ENCODE measurements around the gene GPC6.
"Not testable (repeated sequence)": the region's sequence is repeated elsewhere in the genome, so short reads cannot be mapped to it uniquely, and the experiment has no call there.

Gene GPC6

DNA sequence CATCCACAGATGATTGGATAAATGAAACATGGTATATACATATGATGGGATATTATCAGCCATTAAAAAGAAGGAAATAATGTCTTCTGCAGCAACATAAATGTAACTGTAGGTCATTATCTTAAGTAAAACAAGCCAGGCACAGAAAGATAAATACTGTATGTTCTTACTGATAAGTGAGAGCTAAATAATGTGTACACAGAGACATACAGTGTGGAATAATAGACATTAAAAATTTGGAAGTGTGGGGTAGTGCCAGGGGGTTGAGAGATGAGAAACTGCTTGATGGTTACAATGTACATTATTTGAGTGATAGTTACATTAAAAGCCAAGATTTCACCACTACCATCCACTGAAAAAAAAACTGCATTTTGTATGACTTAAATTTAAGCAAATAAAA, 26.0 kb upstream of the GPC6 start:
- POLR2A ChIA-PET: no interaction called here
- H3K36me3 ChIP-seq (ENCODE audit: control insufficient read depth in 4 of 4, insufficient read depth in 4 of 4, low read length in 3 of 4): no peaks in the 10 kb centered on the region
- CTCF ChIA-PET: no interaction called here

DNA sequence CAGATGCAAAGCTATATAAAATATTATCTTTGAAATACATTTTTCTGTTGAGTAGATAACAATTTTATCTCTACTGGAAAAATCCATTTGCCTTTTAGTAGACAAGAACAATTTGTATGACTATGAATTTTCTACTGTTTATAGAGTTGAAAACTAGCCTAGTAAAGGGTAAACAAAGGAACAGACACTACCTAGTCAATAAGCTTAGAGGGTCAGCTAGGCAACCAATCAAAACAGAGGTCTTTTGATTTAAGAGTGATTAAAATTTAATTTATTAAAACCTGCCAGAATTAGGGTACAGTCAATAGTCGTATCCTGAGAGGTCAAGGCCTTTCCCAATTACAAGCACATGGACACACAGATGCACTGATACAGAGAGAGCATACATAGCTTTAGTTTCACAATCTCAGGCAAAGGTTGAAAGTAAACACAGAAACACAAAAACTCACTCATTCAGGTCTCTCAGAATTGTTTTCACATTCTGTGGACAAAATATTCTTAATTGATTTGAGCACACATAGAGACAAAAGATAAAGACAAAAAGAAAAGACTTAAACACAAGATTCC, 24.5 kb upstream of the GPC6 start:
- no peaks in the 10 kb centered on the region for H3K4me1 ChIP-seq (ENCODE audit: control extremely low read depth in 1 of 4, control insufficient read depth in 4 of 4, insufficient read depth in 4 of 4, low read length in 3 of 4)
- CTCF ChIA-PET: no interaction called here
- WGBS (ENCODE audit: insufficient coverage): 80% methylated on average over 1 of the region's 1 CpG

More for the DNA sequence above, 26.0 kb upstream of the GPC6 start:
- Histone ChIP-seq H3K4me3 (ENCODE audit: control insufficient read depth in 1 of 7, extremely low read depth in 1 of 7, insufficient read depth in 4 of 7, low read depth in 2 of 7, low read length in 6 of 7) (no peak overlapping the region), H3K27ac (ENCODE audit: insufficient read depth in 1 of 2, low read depth in 1 of 2, low read length in 2 of 2, poor library complexity in 1 of 2, severe bottlenecking in 2 of 2) (no peak overlapping the region), H3K27me3 (replicated peaks in 2 of 5; ENCODE audit: control insufficient read depth in 4 of 5, insufficient read depth in 5 of 5, low read length in 4 of 5) (no peaks in the 10 kb centered on the region), H3K9me3 (ENCODE audit: control extremely low read depth in 1 of 5, control insufficient read depth in 4 of 5, insufficient read depth in 2 of 5, low read depth in 1 of 5, low read length in 4 of 5) (no peaks in the 10 kb centered on the region), H3K4me1 (ENCODE audit: control extremely low read depth in 1 of 4, control insufficient read depth in 4 of 4, insufficient read depth in 4 of 4, low read length in 3 of 4) (no peaks in the 10 kb centered on the region)
- DNase-seq: no peak

DNA sequence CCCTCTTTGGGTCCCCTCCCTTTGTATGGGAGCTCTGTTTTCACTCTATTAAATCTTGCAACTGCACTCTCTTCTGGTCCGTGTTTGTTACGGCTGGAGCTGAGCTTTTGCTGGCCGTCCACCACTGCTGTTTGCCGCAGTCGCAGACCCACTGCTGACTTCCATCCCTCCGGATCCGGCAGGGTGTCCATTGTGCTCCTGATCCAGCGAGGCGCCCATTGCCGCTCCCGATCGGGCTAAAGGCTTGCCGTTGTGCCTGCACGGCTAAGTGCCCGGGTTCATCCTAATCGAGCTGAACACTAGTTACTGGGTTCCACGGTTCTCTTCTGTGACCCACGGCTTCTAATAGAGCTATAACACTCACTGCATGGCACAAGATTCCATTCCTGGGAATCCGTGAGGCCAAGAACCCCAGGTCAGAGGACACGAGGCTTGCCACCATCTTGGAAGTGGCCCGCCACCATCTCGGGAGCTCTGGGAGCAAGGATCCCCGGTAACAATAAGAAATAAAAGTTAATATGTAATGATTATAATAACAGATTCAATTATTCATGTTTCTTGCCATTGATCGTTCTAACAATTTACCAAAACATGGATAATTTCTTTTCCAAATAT, 19.7 kb upstream of the GPC6 start:
- POLR2A ChIA-PET, CTCF ChIA-PET: not testable (repeated sequence)
- over 99% methylated on average over 18 of the region's 24 CpGs for WGBS (ENCODE audit: insufficient coverage)

More for the DNA sequence above, 24.5 kb upstream of the GPC6 start:
- no peaks in the 10 kb centered on the region for H3K27me3 ChIP-seq (replicated peaks in 2 of 5; ENCODE audit: control insufficient read depth in 4 of 5, insufficient read depth in 5 of 5, low read length in 4 of 5)
- H3K36me3 ChIP-seq (ENCODE audit: control insufficient read depth in 4 of 4, insufficient read depth in 4 of 4, low read length in 3 of 4): no peaks in the 10 kb centered on the region
- no peak overlapping the region for H3K4me3 ChIP-seq (ENCODE audit: control insufficient read depth in 1 of 7, extremely low read depth in 1 of 7, insufficient read depth in 4 of 7, low read depth in 2 of 7, low read length in 6 of 7)
- POLR2A ChIA-PET: no interaction called here
- H3K27ac ChIP-seq (ENCODE audit: insufficient read depth in 1 of 2, low read depth in 1 of 2, low read length in 2 of 2, poor library complexity in 1 of 2, severe bottlenecking in 2 of 2): no peak overlapping the region
- no peaks in the 10 kb centered on the region for H3K9me3 ChIP-seq (ENCODE audit: control extremely low read depth in 1 of 5, control insufficient read depth in 4 of 5, insufficient read depth in 2 of 5, low read depth in 1 of 5, low read length in 4 of 5)
- DNase-seq: no peak

DNA sequence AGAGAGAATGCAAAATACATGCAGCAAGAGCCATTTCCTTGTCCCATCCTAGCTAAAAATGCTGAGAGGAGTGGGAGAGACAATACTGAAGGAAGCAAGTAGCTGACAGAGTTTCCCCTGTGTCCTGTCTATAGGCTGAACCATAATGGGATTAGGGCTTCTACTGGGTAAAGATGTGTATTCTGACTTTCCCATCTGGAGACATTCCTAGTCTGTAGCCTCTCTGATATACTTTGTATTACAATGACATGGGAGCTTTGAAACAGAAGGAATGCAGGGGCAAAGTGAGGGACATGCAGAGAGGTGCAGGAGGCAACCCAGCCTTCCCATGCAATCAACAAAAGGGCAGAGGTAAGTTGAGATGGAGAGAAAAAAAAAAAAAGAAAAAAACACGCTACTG, 10.5 kb upstream of the GPC6 start:
- H3K9me3 ChIP-seq (ENCODE audit: control extremely low read depth in 1 of 5, control insufficient read depth in 4 of 5, insufficient read depth in 2 of 5, low read depth in 1 of 5, low read length in 4 of 5): no peaks in the 10 kb centered on the region
- H3K27me3 ChIP-seq (replicated peaks in 2 of 5; ENCODE audit: control insufficient read depth in 4 of 5, insufficient read depth in 5 of 5, low read length in 4 of 5): no peaks in the 10 kb centered on the region
- POLR2A ChIA-PET: no interaction called here
- H3K27ac ChIP-seq (ENCODE audit: insufficient read depth in 1 of 2, low read depth in 1 of 2, low read length in 2 of 2, poor library complexity in 1 of 2, severe bottlenecking in 2 of 2): no peak overlapping the region
- no peak for DNase-seq
- H3K4me1 ChIP-seq (ENCODE audit: control extremely low read depth in 1 of 4, control insufficient read depth in 4 of 4, insufficient read depth in 4 of 4, low read length in 3 of 4): no peaks in the 10 kb centered on the region
- CTCF ChIA-PET: interaction anchor here (2.1 kb wide), 1 partner anchor 11 kb away, joined by 4 read pairs; no protein-coding TSS in a partner anchor
- WGBS (ENCODE audit: insufficient coverage): no CpG with 5 or more reads among the region's 1 CpG
- H3K4me3 ChIP-seq (ENCODE audit: control insufficient read depth in 1 of 7, extremely low read depth in 1 of 7, insufficient read depth in 4 of 7, low read depth in 2 of 7, low read length in 6 of 7): no peak overlapping the region
- no peaks in the 10 kb centered on the region for H3K36me3 ChIP-seq (ENCODE audit: control insufficient read depth in 4 of 4, insufficient read depth in 4 of 4, low read length in 3 of 4)

More for the DNA sequence above, 19.7 kb upstream of the GPC6 start:
- not testable (repeated sequence) for DNase-seq; H3K36me3 ChIP-seq (ENCODE audit: control insufficient read depth in 4 of 4, insufficient read depth in 4 of 4, low read length in 3 of 4); H3K4me3 ChIP-seq (ENCODE audit: control insufficient read depth in 1 of 7, extremely low read depth in 1 of 7, insufficient read depth in 4 of 7, low read depth in 2 of 7, low read length in 6 of 7); H3K27me3 ChIP-seq (replicated peaks in 2 of 5; ENCODE audit: control insufficient read depth in 4 of 5, insufficient read depth in 5 of 5, low read length in 4 of 5); H3K27ac ChIP-seq (ENCODE audit: insufficient read depth in 1 of 2, low read depth in 1 of 2, low read length in 2 of 2, poor library complexity in 1 of 2, severe bottlenecking in 2 of 2); H3K9me3 ChIP-seq (ENCODE audit: control extremely low read depth in 1 of 5, control insufficient read depth in 4 of 5, insufficient read depth in 2 of 5, low read depth in 1 of 5, low read length in 4 of 5); H3K4me1 ChIP-seq (ENCODE audit: control extremely low read depth in 1 of 4, control insufficient read depth in 4 of 4, insufficient read depth in 4 of 4, low read length in 3 of 4)

DNA sequence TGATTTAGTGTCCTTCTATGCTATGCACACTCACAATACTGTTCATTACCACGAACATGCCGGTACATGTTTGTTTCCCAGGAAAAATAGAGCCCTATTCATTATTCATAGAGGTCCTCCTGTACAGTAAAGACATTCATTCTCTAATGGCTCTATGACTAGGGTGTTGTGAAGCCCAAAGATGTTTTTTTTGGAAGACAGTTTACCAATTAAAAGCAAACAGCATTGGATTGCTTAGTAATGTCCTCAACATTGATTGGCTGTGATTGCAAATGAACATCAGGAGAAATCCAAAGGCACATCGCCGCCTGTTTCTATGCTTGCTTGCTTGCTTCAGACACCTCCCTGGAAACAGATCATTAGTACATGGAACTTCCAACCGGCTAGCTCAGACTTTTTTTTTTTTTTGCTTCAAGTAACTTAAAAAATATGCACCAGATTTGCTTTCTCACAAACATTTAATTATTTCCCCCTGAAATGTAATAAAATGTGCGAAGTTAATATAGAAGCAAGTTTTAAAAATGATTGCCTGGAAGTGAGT, 8.8 kb upstream of the GPC6 start:
- Histone ChIP-seq H3K27ac (ENCODE audit: insufficient read depth in 1 of 2, low read depth in 1 of 2, low read length in 2 of 2, poor library complexity in 1 of 2, severe bottlenecking in 2 of 2) (no peak overlapping the region), H3K27me3 (replicated peaks in 2 of 5; ENCODE audit: control insufficient read depth in 4 of 5, insufficient read depth in 5 of 5, low read length in 4 of 5) (no peaks in the 10 kb centered on the region), H3K36me3 (ENCODE audit: control insufficient read depth in 4 of 4, insufficient read depth in 4 of 4, low read length in 3 of 4) (no peaks in the 10 kb centered on the region), H3K9me3 (ENCODE audit: control extremely low read depth in 1 of 5, control insufficient read depth in 4 of 5, insufficient read depth in 2 of 5, low read depth in 1 of 5, low read length in 4 of 5) (no peaks in the 10 kb centered on the region), H3K4me1 (ENCODE audit: control extremely low read depth in 1 of 4, control insufficient read depth in 4 of 4, insufficient read depth in 4 of 4, low read length in 3 of 4) (no peaks in the 10 kb centered on the region), H3K4me3 (ENCODE audit: control insufficient read depth in 1 of 7, extremely low read depth in 1 of 7, insufficient read depth in 4 of 7, low read depth in 2 of 7, low read length in 6 of 7) (no peak overlapping the region)
- no peak for DNase-seq
- CTCF ChIA-PET: interaction anchor here (1.3 kb wide), 1 partner anchor 9 kb away, joined by 3 read pairs; the partner anchor contains the start of gene GPC6
- 100% methylated on average over 2 of the region's 6 CpGs for WGBS (ENCODE audit: insufficient coverage)
- POLR2A ChIA-PET: no interaction called here

DNA sequence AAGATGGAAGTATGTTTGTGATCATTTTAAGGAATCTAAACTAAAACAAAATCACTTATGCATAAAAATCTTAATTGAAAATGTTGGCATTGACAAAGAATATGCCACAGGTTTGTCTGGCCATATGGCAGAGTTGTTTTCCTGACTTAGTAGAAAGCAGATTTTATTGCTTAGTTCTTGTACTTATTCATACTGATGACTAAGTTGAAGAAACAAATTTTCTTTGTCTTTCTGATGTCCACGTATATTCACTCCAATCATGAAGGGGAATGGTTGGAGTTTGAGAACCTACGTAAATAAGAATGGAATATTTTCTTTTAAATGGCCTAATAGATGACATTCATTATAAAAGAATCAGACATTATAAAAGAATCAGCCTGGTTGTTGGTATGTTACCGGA, 8.0 kb upstream of the GPC6 start:
- Histone ChIP-seq H3K4me3 (ENCODE audit: control insufficient read depth in 1 of 7, extremely low read depth in 1 of 7, insufficient read depth in 4 of 7, low read depth in 2 of 7, low read length in 6 of 7) (no peak overlapping the region), H3K36me3 (ENCODE audit: control insufficient read depth in 4 of 4, insufficient read depth in 4 of 4, low read length in 3 of 4) (no peaks in the 10 kb centered on the region), H3K27ac (ENCODE audit: insufficient read depth in 1 of 2, low read depth in 1 of 2, low read length in 2 of 2, poor library complexity in 1 of 2, severe bottlenecking in 2 of 2) (no peak overlapping the region), H3K4me1 (ENCODE audit: control extremely low read depth in 1 of 4, control insufficient read depth in 4 of 4, insufficient read depth in 4 of 4, low read length in 3 of 4) (no peaks in the 10 kb centered on the region), H3K9me3 (ENCODE audit: control extremely low read depth in 1 of 5, control insufficient read depth in 4 of 5, insufficient read depth in 2 of 5, low read depth in 1 of 5, low read length in 4 of 5) (no peaks in the 10 kb centered on the region), H3K27me3 (replicated peaks in 2 of 5; ENCODE audit: control insufficient read depth in 4 of 5, insufficient read depth in 5 of 5, low read length in 4 of 5) (no peaks in the 10 kb centered on the region)
- WGBS (ENCODE audit: insufficient coverage): no CpG with 5 or more reads among the region's 3 CpGs
- ChIA-PET CTCF (interaction anchor here (0.6 to 1.3 kb wide), 2 partner anchors 8 to 16 kb away, joined by 3 read pairs; partner anchors contain the start of gene GPC6), POLR2A (no interaction called here)
- DNase-seq: no peak

DNA sequence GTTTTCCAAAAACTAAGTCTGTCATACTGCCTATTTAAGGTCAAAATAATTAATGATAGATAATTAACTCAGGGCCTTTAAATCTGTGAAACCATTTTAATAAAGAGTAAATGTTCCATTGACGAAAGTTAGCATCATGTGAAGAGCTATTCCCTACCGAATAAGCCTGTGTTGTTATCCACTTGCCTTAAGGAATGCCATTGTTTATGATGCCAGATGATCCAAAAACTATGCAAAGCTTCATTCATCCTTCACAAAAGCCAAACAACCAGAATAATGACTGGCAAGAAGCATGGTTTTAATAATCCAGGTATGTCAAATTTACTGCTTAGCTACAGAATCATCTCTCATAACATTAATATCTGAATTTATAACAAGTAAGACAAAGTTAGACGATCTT, 6.5 kb upstream of the GPC6 start:
- POLR2A ChIA-PET: no interaction called here
- no peak overlapping the region for H3K4me3 ChIP-seq (ENCODE audit: control insufficient read depth in 1 of 7, extremely low read depth in 1 of 7, insufficient read depth in 4 of 7, low read depth in 2 of 7, low read length in 6 of 7)
- DNase-seq: no peak
- peaks cover 0 to 2% (median 0%) of the 10 kb centered on the region in 4 experiments for H3K4me1 ChIP-seq (ENCODE audit: control extremely low read depth in 1 of 4, control insufficient read depth in 4 of 4, insufficient read depth in 4 of 4, low read length in 3 of 4)
- H3K9me3 ChIP-seq (ENCODE audit: control extremely low read depth in 1 of 5, control insufficient read depth in 4 of 5, insufficient read depth in 2 of 5, low read depth in 1 of 5, low read length in 4 of 5): no peaks in the 10 kb centered on the region
- H3K36me3 ChIP-seq (ENCODE audit: control insufficient read depth in 4 of 4, insufficient read depth in 4 of 4, low read length in 3 of 4): no peaks in the 10 kb centered on the region
- 100% methylated on average over 1 of the region's 3 CpGs for WGBS (ENCODE audit: insufficient coverage)
- H3K27ac ChIP-seq (ENCODE audit: insufficient read depth in 1 of 2, low read depth in 1 of 2, low read length in 2 of 2, poor library complexity in 1 of 2, severe bottlenecking in 2 of 2): no peak overlapping the region
- H3K27me3 ChIP-seq (replicated peaks in 2 of 5; ENCODE audit: control insufficient read depth in 4 of 5, insufficient read depth in 5 of 5, low read length in 4 of 5): no peaks in the 10 kb centered on the region
- CTCF ChIA-PET: interaction anchor here (1.0 kb wide), 1 partner anchor 38 kb away, joined by 3 read pairs; no protein-coding TSS in a partner anchor

Data from common myeloid progenitor, CD34-positive (primary cell).